Hepatocyte (in vitro differentiated cells): ENCODE measurements around the gene TMPRSS7. TPM values are rescaled to one million over a fixed set of nuclear protein-coding genes. Genes with fewer than 3 reads are reported as not detected.

Source experiments
- DNase-seq: peaks from one replicate; pipeline ENCODE4 v3.0.0-alpha.2; 2016; ENCODE audit warnings: low spot score
- H2AFZ ChIP-seq: fragments of 200-600 bp; sonication (generic); 2 replicates; pipeline ENCODE4 v1.6.0; 2016; ENCODE audit warnings: antibody characterized with exemption, mild to moderate bottlenecking
- H3K27ac ChIP-seq: fragments of 200-600 bp; sonication (generic); 2 replicates; pipeline ENCODE4 v1.5.1; 2016; ENCODE audit warnings: mild to moderate bottlenecking
- H3K27me3 ChIP-seq: fragments of 200-600 bp; sonication (generic); 2 replicates; pipeline ENCODE4 v1.6.1; 2016
- H3K36me3 ChIP-seq: fragments of 200-600 bp; sonication (generic); replicated peaks from 2 replicates; pipeline ENCODE4 v1.5.1; 2016; ENCODE audit warnings: low read depth; ENCODE audit not compliant: insufficient read depth
- H3K4me1 ChIP-seq: fragments of 200-600 bp; sonication (generic); 2 replicates; pipeline ENCODE4 v1.5.1; 2016; ENCODE audit warnings: mild to moderate bottlenecking, moderate library complexity; ENCODE audit not compliant: insufficient read depth
- H3K4me2 ChIP-seq: fragments of 200-600 bp; sonication (generic); 2 replicates; pipeline ENCODE4 v1.6.0; 2016
- H3K4me3 ChIP-seq: fragments of 200-600 bp; sonication (generic); 2 replicates; pipeline ENCODE4 v1.5.1; 2016; ENCODE audit warnings: mild to moderate bottlenecking
- H3K79me2 ChIP-seq: fragments of 200-600 bp; sonication (generic); 2 replicates; pipeline ENCODE4 v1.6.0; 2017; ENCODE audit warnings: mild to moderate bottlenecking
- H3K9me2 ChIP-seq: fragments of 200-600 bp; sonication (generic); replicated peaks from 2 replicates; pipeline ENCODE4 v1.6.0; 2017; ENCODE audit warnings: mild to moderate bottlenecking; ENCODE audit not compliant: insufficient read depth
- H3K9me3 ChIP-seq: fragments of 200-600 bp; sonication (generic); 2 replicates; pipeline ENCODE4 v1.5.1; 2016; ENCODE audit warnings: low read depth, mild to moderate bottlenecking
- H4K20me1 ChIP-seq: fragments of 200-600 bp; sonication (generic); 2 replicates; pipeline ENCODE4 v1.6.0; 2016; ENCODE audit warnings: mild to moderate bottlenecking; ENCODE audit not compliant: insufficient read depth, poor library complexity, severe bottlenecking
- EZH2 ChIP-seq: fragments of 200-600 bp; sonication (generic); IDR thresholded peaks from 2 replicates; pipeline ENCODE4 v1.6.1; 2016; ENCODE audit warnings: antibody characterized with exemption, mild to moderate bottlenecking, borderline replicate concordance
- EZH2phosphoT487 ChIP-seq: fragments of 200-600 bp; sonication (generic); IDR thresholded peaks from one replicate; pipeline ENCODE4 v1.6.1; 2018; ENCODE audit warnings: antibody characterized with exemption, mild to moderate bottlenecking, low read depth, moderate library complexity; ENCODE audit not compliant: unreplicated experiment, severe bottlenecking
- WGBS: methylation state at CpG from one replicate; pipeline ENCODE4 v1.1.6; 2016; ENCODE audit warnings: low lambda C conversion rate; ENCODE audit errors: missing lambda C conversion rate; 5-methylcytosine and 5-hydroxymethylcytosine counted together
- polyA plus RNA-seq: library from polyadenylated mRNA; unstranded; fragments of >200 nt; fragmentation: Nextera tagmentation; extraction: Ambion mirVana; gene quantifications from 2 replicates; pipeline ENCODE4 v1.2.1, GENCODE V29; 2016
- total RNA-seq: library from RNA; depleted of rRNA; stranded (reverse); fragments of >200 nt; gene quantifications from 2 replicates; pipeline ENCODE4 v1.2.3, GENCODE V29; 2014
- TF ChIP-seq, protein P1 (sequence below): fragments of 200-600 bp; sonication (generic); IDR thresholded peaks from 2 replicates; pipeline ENCODE4 v1.5.1; 2016; ENCODE audit warnings: antibody characterized with exemption, mild to moderate bottlenecking; ENCODE audit not compliant: poor library complexity

The TMPRSS7 gene
- total and polyA plus RNA-seq, 2 experiments from 2014 or later: 0.06 TPM; not detected in 1

DNA sequence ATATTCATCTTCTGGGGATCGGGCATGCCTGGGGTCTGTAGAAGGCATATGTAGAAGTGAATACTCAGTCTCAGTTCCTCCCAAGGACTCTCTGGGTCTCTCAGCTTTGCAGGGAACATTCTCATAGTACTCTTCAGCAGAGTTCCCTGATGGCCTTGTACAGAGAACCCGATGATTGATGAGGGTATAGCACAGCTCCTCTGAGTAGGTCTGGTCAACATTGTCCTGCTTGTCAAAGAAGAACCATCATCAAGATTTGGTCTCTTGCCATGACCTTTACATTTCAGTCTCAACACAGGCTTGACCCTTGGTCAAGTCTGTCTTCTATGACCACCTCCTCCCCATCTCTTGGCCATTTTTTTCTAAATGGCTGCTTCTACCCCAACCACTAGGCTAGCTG, 89.0 kb downstream of the TMPRSS7 start:
- WGBS: 100% methylated on average over 2 of the region's 2 CpGs
- TF ChIP-seq, protein P1, sequence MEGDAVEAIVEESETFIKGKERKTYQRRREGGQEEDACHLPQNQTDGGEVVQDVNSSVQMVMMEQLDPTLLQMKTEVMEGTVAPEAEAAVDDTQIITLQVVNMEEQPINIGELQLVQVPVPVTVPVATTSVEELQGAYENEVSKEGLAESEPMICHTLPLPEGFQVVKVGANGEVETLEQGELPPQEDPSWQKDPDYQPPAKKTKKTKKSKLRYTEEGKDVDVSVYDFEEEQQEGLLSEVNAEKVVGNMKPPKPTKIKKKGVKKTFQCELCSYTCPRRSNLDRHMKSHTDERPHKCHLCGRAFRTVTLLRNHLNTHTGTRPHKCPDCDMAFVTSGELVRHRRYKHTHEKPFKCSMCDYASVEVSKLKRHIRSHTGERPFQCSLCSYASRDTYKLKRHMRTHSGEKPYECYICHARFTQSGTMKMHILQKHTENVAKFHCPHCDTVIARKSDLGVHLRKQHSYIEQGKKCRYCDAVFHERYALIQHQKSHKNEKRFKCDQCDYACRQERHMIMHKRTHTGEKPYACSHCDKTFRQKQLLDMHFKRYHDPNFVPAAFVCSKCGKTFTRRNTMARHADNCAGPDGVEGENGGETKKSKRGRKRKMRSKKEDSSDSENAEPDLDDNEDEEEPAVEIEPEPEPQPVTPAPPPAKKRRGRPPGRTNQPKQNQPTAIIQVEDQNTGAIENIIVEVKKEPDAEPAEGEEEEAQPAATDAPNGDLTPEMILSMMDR: no peak
- Histone ChIP-seq H3K4me2 (no peak overlapping the region), H3K27ac (no peak overlapping the region), H3K79me2 (no peaks in the 10 kb centered on the region), H2AFZ (no peak overlapping the region), H3K9me3 (no peaks in the 10 kb centered on the region), H4K20me1 (no peaks in the 10 kb centered on the region), H3K4me1 (no peaks in the 10 kb centered on the region), H3K9me2 (no peaks in the 10 kb centered on the region), H3K27me3 (no peaks in the 10 kb centered on the region), H3K4me3 (no peak overlapping the region), H3K36me3 (no peaks in the 10 kb centered on the region)
- DNase-seq: no peak

DNA sequence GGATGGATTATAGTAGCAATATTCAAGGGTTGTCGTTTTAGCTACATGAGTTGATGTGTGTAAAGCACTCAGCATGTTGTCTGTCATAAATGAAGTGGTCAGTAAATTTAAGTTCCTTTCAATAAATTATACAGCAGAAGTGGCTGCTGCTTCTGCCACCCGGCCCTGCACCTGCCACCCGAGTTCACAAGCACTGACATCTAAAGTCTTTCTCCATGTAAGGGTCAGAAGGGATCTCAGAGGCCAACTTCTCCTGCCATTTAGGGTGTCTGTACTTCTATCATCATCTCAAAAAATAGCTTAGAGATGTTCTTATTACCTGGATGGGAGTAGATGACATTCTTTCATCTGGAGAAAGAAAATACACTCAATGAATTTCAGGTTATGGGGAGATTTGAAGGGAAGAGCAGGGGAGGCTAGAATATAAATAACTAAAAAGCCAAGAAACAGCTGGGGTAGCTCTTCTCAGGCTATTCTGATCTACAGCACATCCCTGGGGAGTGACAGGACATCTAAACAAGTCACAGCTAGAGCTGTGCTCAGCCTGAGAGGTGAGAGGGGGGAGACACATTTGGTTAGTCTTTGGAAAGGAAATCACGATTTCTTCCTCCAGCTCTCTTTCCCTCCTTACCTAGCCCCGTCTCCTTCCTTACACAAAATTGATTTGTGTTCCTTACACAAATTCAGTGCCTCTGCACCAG, 90.5 kb downstream of the TMPRSS7 start:
- no peaks in the 10 kb centered on the region for H3K36me3 ChIP-seq
- H3K79me2 ChIP-seq: no peaks in the 10 kb centered on the region
- TF ChIP-seq EZH2phosphoT487 (no peak), EZH2 (no peak)
- TF ChIP-seq, protein P1: no peak
- no peak for DNase-seq
- H3K4me3 ChIP-seq: no peak overlapping the region
- H3K27ac ChIP-seq: no peak overlapping the region
- H3K4me2 ChIP-seq: no peak overlapping the region
- peaks cover 3% of the 10 kb centered on the region for H3K4me1 ChIP-seq
- H3K9me2 ChIP-seq: no peaks in the 10 kb centered on the region
- no peaks in the 10 kb centered on the region for H3K9me3 ChIP-seq
- 87% methylated on average over 5 of the region's 5 CpGs for WGBS
- no peaks in the 10 kb centered on the region for H4K20me1 ChIP-seq
- no peak overlapping the region for H2AFZ ChIP-seq
- H3K27me3 ChIP-seq: no peaks in the 10 kb centered on the region

DNA sequence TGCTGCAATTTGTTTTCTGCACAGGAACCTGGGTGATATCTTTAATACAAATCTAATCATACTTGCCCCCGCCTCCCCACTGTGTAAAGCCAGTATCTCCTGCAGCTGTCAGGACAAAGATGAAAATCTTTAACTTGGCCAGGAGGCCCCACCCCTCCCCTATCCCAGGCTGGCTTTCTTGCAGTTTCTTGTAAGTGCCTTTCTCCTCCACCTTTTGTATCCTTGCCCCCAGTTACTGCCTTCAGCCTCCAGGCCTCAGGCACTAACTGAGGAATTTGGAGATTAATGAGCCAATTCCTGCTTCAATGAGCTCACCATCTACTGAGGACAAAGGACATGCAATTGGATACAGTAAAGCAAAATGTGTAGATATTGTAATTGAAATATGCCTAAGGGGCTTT, 92.0 kb downstream of the TMPRSS7 start:
- no peaks in the 10 kb centered on the region for H3K79me2 ChIP-seq
- H4K20me1 ChIP-seq: no peaks in the 10 kb centered on the region
- no peaks in the 10 kb centered on the region for H3K9me2 ChIP-seq
- no peaks in the 10 kb centered on the region for H3K36me3 ChIP-seq
- no peaks in the 10 kb centered on the region for H3K27me3 ChIP-seq
- no peak for TF ChIP-seq EZH2phosphoT487
- TF ChIP-seq, protein P1: no peak
- no peak for TF ChIP-seq EZH2
- H3K4me1 ChIP-seq: peaks cover 3% of the 10 kb centered on the region
- 48% methylated on average over 1 of the region's 1 CpG for WGBS
- no peak overlapping the region for H3K27ac ChIP-seq
- no peak overlapping the region for H3K4me2 ChIP-seq
- H3K4me3 ChIP-seq: no peak overlapping the region
- no peak for DNase-seq
- no peaks in the 10 kb centered on the region for H3K9me3 ChIP-seq
- H2AFZ ChIP-seq: no peak overlapping the region
